H1 (cell line): ENCODE data around the gene AP3B2. TPM values are rescaled to one million over a fixed set of nuclear protein-coding genes. Genes with fewer than 3 reads are reported as not detected.

Experiments used
- CTCF ChIA-PET: fragments of 300-600 bp; sonication (Branson Sonifier 250); formaldehyde crosslinking; loops from one replicate; lab custom pipeline; 2021; ENCODE audit not compliant: partially characterized antibody; lab: Charles Lee
- POLR2A ChIA-PET: fragments of 300-600 bp; sonication (Branson Sonifier 250); formaldehyde crosslinking; loops from one replicate; lab custom pipeline; 2021; ENCODE audit warnings: inconsistent platforms; ENCODE audit not compliant: partially characterized antibody; lab: Charles Lee
- DNase-seq, 2 experiments: peaks; one replicate each; pipeline versions ENCODE4 v3.0.0 to v3.0.0-alpha.2; 2010 to 2022; ENCODE audit warnings: low spot score in 2 of 2, low read depth in 1 of 2, mixed read lengths in 1 of 2
- FAIRE-seq: peaks from 2 replicates; lab custom pipeline; 2011; peaks lifted over from hg19 to GRCh38; lab: Jason Lieb, UNC
- H2AFZ ChIP-seq: 2 replicates; pipeline ENCODE4 v1.8.1; 2012; ENCODE audit warnings: low read length, inconsistent platforms
- H2AK5ac ChIP-seq: 2 replicates; pipeline ENCODE4 v1.6.1; 2013; ENCODE audit warnings: low read depth, low read length
- H2BK120ac ChIP-seq: replicated peaks from 2 replicates; pipeline ENCODE3; 2013; ENCODE audit warnings: low read depth, low read length, inconsistent platforms
- H2BK12ac ChIP-seq: 2 replicates; pipeline ENCODE4 v1.6.1; 2013; ENCODE audit warnings: low read depth, low read length
- H2BK15ac ChIP-seq: 2 replicates; pipeline ENCODE4 v1.6.1; 2013; ENCODE audit warnings: low read length
- H2BK20ac ChIP-seq: 2 replicates; pipeline ENCODE4 v1.6.1; 2013; ENCODE audit warnings: low read length
- H2BK5ac ChIP-seq: 2 replicates; pipeline ENCODE4 v1.6.1; 2013; ENCODE audit warnings: low read depth, low read length
- H3K14ac ChIP-seq: 2 replicates; pipeline ENCODE4 v1.6.1; 2013; ENCODE audit warnings: inconsistent platforms; ENCODE audit not compliant: insufficient read length
- H3K18ac ChIP-seq: 2 replicates; pipeline ENCODE4 v1.6.1; 2013; ENCODE audit warnings: low read length; ENCODE audit errors: extremely low read depth
- H3K23ac ChIP-seq: 2 replicates; pipeline ENCODE4 v1.6.1; 2013; ENCODE audit warnings: inconsistent platforms; ENCODE audit not compliant: insufficient read length
- H3K23me2 ChIP-seq: 2 replicates; pipeline ENCODE4 v1.6.1; 2013; ENCODE audit warnings: low read depth, low read length
- H3K27ac ChIP-seq: 2 replicates; pipeline ENCODE4 v1.6.1; 2011; ENCODE audit warnings: low read depth, low read length, inconsistent platforms
- H3K27me3 ChIP-seq, 4 experiments: replicated peaks in 1 of 4; 1 replicate in 1 of 4; 2 replicates in 3 of 4; pipeline versions ENCODE4 v1.6.1 to v1.8.1; 2011 to 2013; ENCODE audit warnings: low read length in 3 of 4, mild to moderate bottlenecking in 3 of 4, inconsistent platforms in 2 of 4, mixed read lengths in 2 of 4, moderate library complexity in 1 of 4; ENCODE audit not compliant: control insufficient read depth in 3 of 4, insufficient read depth in 3 of 4; ENCODE audit errors: extremely low read depth in 1 of 4
- H3K36me3 ChIP-seq, 4 experiments: 2 replicates each; pipeline versions ENCODE4 v1.6.1 to v1.8.1; 2011 to 2013; ENCODE audit warnings: mild to moderate bottlenecking in 4 of 4, low read length in 3 of 4, moderate library complexity in 2 of 4, control low read depth in 1 of 4, inconsistent platforms in 1 of 4; ENCODE audit not compliant: insufficient read depth in 4 of 4, control insufficient read depth in 2 of 4
- H3K4ac ChIP-seq: replicated peaks from 2 replicates; pipeline ENCODE3; 2013; ENCODE audit warnings: low read length, low read depth, mixed read lengths, inconsistent platforms; ENCODE audit not compliant: insufficient read length
- H3K4me1 ChIP-seq, 4 experiments: replicated peaks in 1 of 4; 1 replicate in 1 of 4; 2 replicates in 3 of 4; pipeline versions ENCODE4 v1.6.1 to v1.8.1; 2011 to 2013; ENCODE audit warnings: low read length in 3 of 4, inconsistent platforms in 2 of 4, mixed read lengths in 1 of 4; ENCODE audit not compliant: insufficient read depth in 4 of 4, control insufficient read depth in 3 of 4
- H3K4me2 ChIP-seq, 2 experiments: 2 replicates each; pipeline versions ENCODE4 v1.6.1 to v1.8.1; 2011 to 2013; ENCODE audit warnings: low read depth in 2 of 2, low read length in 2 of 2, control low read depth in 1 of 2, inconsistent platforms in 1 of 2, mild to moderate bottlenecking in 1 of 2; ENCODE audit not compliant: insufficient read depth in 1 of 2
- H3K4me3 ChIP-seq, 4 experiments: fragments of 200-600, 300-600 bp in 1 of 4; sonication (generic), shearing (Covaris generic), sonication (Bioruptor Twin) in 1 of 4; 2 replicates each; pipeline versions ENCODE4 v1.5.1 to v1.8.1; 2011 to 2016; ENCODE audit warnings: low read length in 4 of 4, low read depth in 3 of 4, control low read depth in 2 of 4, inconsistent platforms in 2 of 4, mild to moderate bottlenecking in 2 of 4, mixed read lengths in 1 of 4, moderate library complexity in 1 of 4; ENCODE audit not compliant: insufficient read depth in 2 of 4; ENCODE audit errors: extremely low read depth in 1 of 4
- H3K56ac ChIP-seq: replicated peaks from 2 replicates; pipeline ENCODE3; 2013; ENCODE audit warnings: low read depth, mild to moderate bottlenecking, mixed read lengths, low read length, inconsistent platforms; ENCODE audit not compliant: insufficient read length
- H3K79me1 ChIP-seq: 2 replicates; pipeline ENCODE4 v1.6.1; 2013; ENCODE audit warnings: low read depth, low read length, control low read depth
- H3K79me2 ChIP-seq, 2 experiments: 2 replicates each; pipeline versions ENCODE4 v1.6.1 to v1.8.1; 2012 to 2013; ENCODE audit warnings: low read length in 2 of 2, mild to moderate bottlenecking in 2 of 2, inconsistent platforms in 1 of 2; ENCODE audit not compliant: insufficient read depth in 2 of 2, control insufficient read depth in 1 of 2
- H3K9ac ChIP-seq, 4 experiments: replicated peaks in 1 of 4; 1 replicate in 1 of 4; 2 replicates in 3 of 4; pipeline versions ENCODE4 v1.6.1 to v1.8.1; 2011 to 2013; ENCODE audit warnings: low read depth in 3 of 4, low read length in 3 of 4, control low read depth in 2 of 4, mild to moderate bottlenecking in 2 of 4, moderate library complexity in 2 of 4, inconsistent platforms in 1 of 4; ENCODE audit errors: extremely low read depth in 1 of 4
- H3K9me3 ChIP-seq, 2 experiments: 2 replicates each; pipeline versions ENCODE4 v1.6.1 to v1.8.1; 2012 to 2013; ENCODE audit warnings: mild to moderate bottlenecking in 2 of 2, moderate library complexity in 2 of 2, control low read depth in 1 of 2, inconsistent platforms in 1 of 2, low read depth in 1 of 2, low read length in 1 of 2, mixed read lengths in 1 of 2; ENCODE audit not compliant: insufficient read depth in 2 of 2
- H4K20me1 ChIP-seq, 2 experiments: replicated peaks in 1 of 2; 2 replicates each; pipeline versions ENCODE3 to v1.8.1; 2011 to 2013; ENCODE audit warnings: inconsistent platforms in 2 of 2, low read length in 2 of 2, mild to moderate bottlenecking in 1 of 2; ENCODE audit not compliant: insufficient read depth in 2 of 2, control insufficient read depth in 1 of 2
- H4K5ac ChIP-seq: 2 replicates; pipeline ENCODE4 v1.6.1; 2013; ENCODE audit warnings: low read length, low read depth, mixed read lengths, inconsistent platforms; ENCODE audit not compliant: insufficient read length
- H4K8ac ChIP-seq: 2 replicates; pipeline ENCODE4 v1.8.0; 2013; ENCODE audit warnings: mild to moderate bottlenecking, moderate library complexity, low read length, inconsistent platforms; ENCODE audit not compliant: insufficient read depth; ENCODE audit errors: extremely low read depth
- H4K91ac ChIP-seq: replicated peaks from 2 replicates; pipeline ENCODE3; 2013; ENCODE audit warnings: low read length, mixed read lengths, inconsistent platforms; ENCODE audit not compliant: insufficient read length
- ASH2L ChIP-seq: fragments of 200-600, 300-600 bp; sonication (generic); IDR thresholded peaks from one replicate; pipeline ENCODE4 v1.7.1; 2017; ENCODE audit warnings: low read length
- CHD1 ChIP-seq: IDR thresholded peaks from 2 replicates; pipeline ENCODE4 v1.6.1; 2012; ENCODE audit warnings: low read depth, low read length, improper control_type of control experiment
- CREB1 ChIP-seq: IDR thresholded peaks from 2 replicates; pipeline ENCODE4 v1.6.1; 2012; ENCODE audit warnings: inconsistent platforms
- MAFK ChIP-seq: IDR thresholded peaks from 2 replicates; pipeline ENCODE4 v1.6.1; 2012; ENCODE audit warnings: low read depth, mild to moderate bottlenecking, improper control_type of control experiment, low read length
- NANOG ChIP-seq: IDR thresholded peaks from 2 replicates; pipeline ENCODE4 v1.6.1; 2011; ENCODE audit warnings: low read length, low read depth, mild to moderate bottlenecking, inconsistent platforms; ENCODE audit not compliant: insufficient read depth, poor library complexity, severe bottlenecking
- PHF8 ChIP-seq: fragments of 200-600 bp; sonication (generic); conservative IDR thresholded peaks from 2 replicates; pipeline ENCODE4 v1.7.1; 2012; ENCODE audit warnings: low read depth, mild to moderate bottlenecking, inconsistent platforms, low read length, moderate library complexity
- POU5F1 ChIP-seq: IDR thresholded peaks from 2 replicates; pipeline ENCODE4 v1.6.1; 2011; ENCODE audit warnings: low read depth, mild to moderate bottlenecking, low read length, moderate library complexity
- SIN3A ChIP-seq, 2 experiments: IDR thresholded peaks in 1 of 2; conservative IDR thresholded peaks in 1 of 2; 2 replicates each; pipeline ENCODE4 v1.6.1; 2011 to 2012; ENCODE audit warnings: low read length in 2 of 2, improper control_type of control experiment in 1 of 2, low read depth in 1 of 2, mild to moderate bottlenecking in 1 of 2
- SIRT6 ChIP-seq: IDR thresholded peaks from one replicate; pipeline ENCODE4 v1.7.1; 2012; ENCODE audit warnings: low read length, inconsistent platforms
- TAF1 ChIP-seq: IDR thresholded peaks from 2 replicates; pipeline ENCODE4 v1.6.1; 2011; ENCODE audit warnings: mild to moderate bottlenecking, low read depth, low read length
- TAF7 ChIP-seq: optimal IDR thresholded peaks from 2 replicates; pipeline ENCODE3; 2011; ENCODE audit warnings: low read depth, mild to moderate bottlenecking, inconsistent platforms, low read length, moderate library complexity, borderline replicate concordance
- TEAD4 ChIP-seq: IDR thresholded peaks from 2 replicates; pipeline ENCODE4 v1.6.1; 2012; ENCODE audit warnings: low read depth, low read length, inconsistent platforms, mixed read lengths
- YY1 ChIP-seq: IDR thresholded peaks from 2 replicates; pipeline ENCODE4 v1.6.1; 2011; ENCODE audit warnings: low read depth, mild to moderate bottlenecking, low read length
- WGBS, 2 experiments: shearing (Covaris generic) in 1 of 2; methylation state at CpG; one replicate each; pipeline versions ENCODE4 v1.1.6 to v1.1.7; 2013 to 2015; ENCODE audit warnings: low lambda C conversion rate in 2 of 2, mixed read lengths in 2 of 2, inconsistent platforms in 1 of 2, low coverage in 1 of 2, missing lambda C conversion rate in 1 of 2; ENCODE audit not compliant: insufficient replicate concordance in 2 of 2, insufficient coverage in 1 of 2, insufficient read length in 1 of 2; ENCODE audit errors: extremely low coverage in 1 of 2, missing lambda C conversion rate in 1 of 2; 5-methylcytosine and 5-hydroxymethylcytosine counted together
- polyA plus RNA-seq, 7 experiments: library from polyadenylated mRNA; depleted of rRNA in 3 of 7; stranded (reverse) in 5 of 7; unstranded in 2 of 7; fragments of >200 nt in 5 of 7; fragments of 200-250 nt in 2 of 7; gene quantifications; 1 replicate in 5 of 7; 2 replicates in 1 of 7; 4 replicates in 1 of 7; pipeline versions ENCODE4 v1.2.1 to v1.2.3, GENCODE V29; 2011 to 2013; ENCODE audit warnings: missing spikeins in 2 of 7, mixed read lengths in 2 of 7
- total RNA-seq: library from RNA; stranded (reverse); fragmentation: NEBNext Ultra II Directional; extraction: Animal tissue kit (Norgen Biotek cat#: 25700); gene quantifications from 2 replicates; pipeline ENCODE4 v1.2.1, GENCODE V29; 2021

The AP3B2 gene
- total and polyA plus RNA-seq, 2 of the 8 experiments (the other 6 are each of a cell fraction or from before 2014, with no cell fraction given) = 21.8 to 25.7 TPM

GRCh38 chr15:82710208-82710555 lies 507 bp upstream of the AP3B2 start:
- peak overlapping the region; percentile 91 for H2AFZ ChIP-seq
- no peak overlapping the region for H2AK5ac ChIP-seq
- FAIRE-seq (no peak), DNase-seq (no peak)
- no peak overlapping the region; the same call in 1 of the 2 replicates for H2BK15ac ChIP-seq
- no peaks in the 10 kb centered on the region for H4K20me1 ChIP-seq
- H3K36me3 ChIP-seq = no peaks in the 10 kb centered on the region
- H3K14ac ChIP-seq = no peak overlapping the region
- POLR2A ChIA-PET = interaction anchor here (0.6 to 3.4 kb wide), 6 partner anchors 9 to 172 kb away, joined by 3 to 25 read pairs (median 7); no protein-coding TSS in a partner anchor
- H4K5ac ChIP-seq = peak overlapping the region; percentile 24
- peak overlapping the region; percentile 90 for H3K18ac ChIP-seq
- peaks cover 0 to 13% (median 5%) of the 10 kb centered on the region in 4 experiments; a peak in 6 of 7 replicates for H3K4me1 ChIP-seq
- no peak overlapping the region for H3K23ac ChIP-seq
- no peak overlapping the region for H4K8ac ChIP-seq
- H3K79me1 ChIP-seq = no peaks in the 10 kb centered on the region
- H3K27ac ChIP-seq = no peak overlapping the region
- H2BK12ac ChIP-seq = peak overlapping the region; percentile 63; the same call in 1 of the 2 replicates
- no peak overlapping the region for H2BK20ac ChIP-seq
- H2BK120ac ChIP-seq = no peak overlapping the region
- H3K9ac ChIP-seq = 0 out of 7 replicates have a peak overlapping the region, but pooled peaks of 1 of the 4 experiments have one; percentile 32
- peak overlapping the region; percentile 38 to 99 (median 48) for H3K4me3 ChIP-seq
- H3K79me2 ChIP-seq = peaks cover 0 to 3% of the 10 kb centered on the region in 2 experiments; a peak in 1 of 4 replicates
- CTCF ChIA-PET = interaction anchor here (0.8 to 1.5 kb wide), 5 partner anchors 28 to 290 kb away, joined by 3 to 5 read pairs (median 4); no protein-coding TSS in a partner anchor
- peak overlapping the region; percentile 25 for H3K4ac ChIP-seq
- peaks cover 13% of the 10 kb centered on the region; the same call in 1 of the 2 replicates for H3K23me2 ChIP-seq
- H2BK5ac ChIP-seq = peak overlapping the region; percentile 87; the same call in 1 of the 2 replicates
- no peak overlapping the region for H3K56ac ChIP-seq
- peak overlapping the region; percentile 84 to 94 for H3K4me2 ChIP-seq
- no peak overlapping the region for H4K91ac ChIP-seq
- H3K9me3 ChIP-seq = no peaks in the 10 kb centered on the region
- peaks cover 0 to 7% (median 1%) of the 10 kb centered on the region in 4 experiments; a peak in 3 of 7 replicates for H3K27me3 ChIP-seq
- WGBS, 2 experiments = 25% methylated on average over 14 of the region's 14 CpGs; no CpG with 5 or more reads in 1 of the 2 experiments
- TF ChIP-seq TAF1 (no peak), CREB1 (no peak), PHF8 (no peak), TEAD4 (0 out of 2 replicates have a peak, but pooled peaks have one; percentile 2), NANOG (no peak), SIRT6 (no peak), POU5F1 (no peak), SIN3A (conservative IDR thresholded peaks at IDR 0.05 in 1 of 2, IDR thresholded peaks at IDR 0.05 in 1 of 2; ENCODE audit: low read depth in 1 of 2, low read length in 2 of 2) (no peak), CHD1 (no peak), MAFK (no peak), TAF7 (no peak), YY1 (no peak), ASH2L (peak; percentile 2)
